Colon (tissue), 2 donors: Measurements from ENCODE around the gene GPR157.

ENCODE experiments used
- FAIRE-seq: peaks from 2 replicates; lab custom pipeline; 2012; peaks lifted over from hg19 to GRCh38; lab: Jason Lieb, UNC
- donor health status: control.
- donor health status: control.

GPR157 gene

DNA sequence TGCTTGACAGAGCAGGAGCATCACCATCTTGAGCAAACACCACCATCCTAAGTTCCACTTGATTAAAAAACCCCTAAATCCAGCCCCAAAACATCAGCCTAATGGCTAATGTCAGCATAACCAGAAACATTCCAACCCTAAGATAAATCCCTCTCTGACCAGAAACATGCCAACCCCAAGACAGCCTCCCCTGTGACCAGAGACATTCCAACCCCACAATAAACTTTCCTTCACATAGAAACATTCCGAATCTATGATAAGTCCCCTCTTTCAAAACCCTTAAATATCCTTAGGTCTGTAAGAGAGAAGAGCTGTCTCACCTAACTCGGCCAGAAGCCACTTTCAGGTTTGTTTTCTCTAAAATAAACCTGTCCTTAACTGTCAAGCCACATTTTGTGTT, 42.1 kb downstream of the GPR157 start:
- no peak for FAIRE-seq

GRCh38 chr1:9086045-9086444, 42.9 kb downstream of the GPR157 start:
- no peak for FAIRE-seq

DNA sequence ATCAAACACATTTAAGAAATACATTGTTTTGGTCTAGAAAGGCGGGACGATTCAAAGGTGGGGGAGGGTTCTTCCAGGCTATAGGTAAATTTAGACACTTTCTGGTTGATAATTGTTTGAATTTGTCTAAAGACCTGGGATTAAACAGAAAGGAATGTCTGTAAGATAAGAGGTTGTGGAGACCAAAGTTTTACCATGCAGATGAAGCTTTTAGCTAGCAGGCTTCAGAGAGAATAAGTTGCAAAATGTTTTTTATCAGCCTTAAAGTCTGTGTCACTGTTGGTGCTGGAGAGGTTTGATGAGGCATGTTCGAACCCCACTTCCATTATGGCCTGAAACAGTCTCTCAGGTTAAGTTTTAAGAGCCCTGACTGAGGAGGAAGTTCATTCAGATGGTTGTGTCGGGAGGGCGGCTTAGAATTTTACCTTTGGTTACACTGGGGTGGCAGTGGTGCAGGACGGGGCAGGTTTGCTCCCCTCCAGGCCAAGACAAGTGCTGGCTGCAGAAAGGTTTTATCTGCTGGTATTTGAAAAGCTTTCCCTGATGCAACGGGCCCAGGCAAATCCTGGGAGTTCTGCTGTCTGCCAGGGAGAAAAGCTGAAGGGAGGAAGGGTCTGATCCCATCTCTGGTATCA, 43.5 kb downstream of the GPR157 start:
- FAIRE-seq: no peak

DNA sequence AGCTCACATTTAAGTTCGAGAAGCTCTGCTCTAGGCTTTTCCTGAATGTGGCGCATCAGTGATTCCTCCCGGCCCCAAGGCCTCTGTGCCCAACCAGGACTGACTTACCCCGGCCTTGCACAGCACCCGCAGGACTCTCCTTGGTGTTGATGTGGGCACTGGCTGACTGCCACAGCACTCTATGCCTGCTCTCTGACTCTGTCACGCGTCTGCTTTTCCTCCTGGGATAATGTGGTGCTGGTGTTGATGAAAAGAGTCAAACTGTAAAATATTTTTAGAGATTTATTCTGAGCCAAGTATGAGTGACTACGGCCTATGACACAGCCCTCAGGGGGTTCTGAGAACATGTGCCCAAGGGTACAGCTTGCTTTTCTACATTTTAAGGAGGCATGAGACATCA, 44.0 kb downstream of the GPR157 start:
- no peak for FAIRE-seq

DNA sequence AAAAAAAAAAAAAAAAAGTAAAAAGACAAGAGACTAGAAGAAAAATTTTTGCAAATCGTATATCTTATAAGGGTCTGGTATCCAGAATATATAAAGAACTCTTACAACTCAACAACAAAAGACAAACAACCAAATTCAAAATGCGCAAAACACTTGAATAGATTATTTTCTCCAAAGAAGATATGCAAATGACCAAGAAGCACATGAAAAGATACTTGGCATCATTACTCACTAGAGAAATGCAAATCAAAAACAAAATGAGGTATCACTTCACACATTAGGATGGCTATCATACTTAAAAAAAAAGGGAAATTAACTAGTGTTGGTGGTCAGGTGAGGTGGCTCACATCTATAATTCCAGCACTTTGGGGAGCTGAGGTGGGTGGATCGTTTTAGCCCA, 47.4 kb downstream of the GPR157 start:
- no peak for FAIRE-seq

DNA sequence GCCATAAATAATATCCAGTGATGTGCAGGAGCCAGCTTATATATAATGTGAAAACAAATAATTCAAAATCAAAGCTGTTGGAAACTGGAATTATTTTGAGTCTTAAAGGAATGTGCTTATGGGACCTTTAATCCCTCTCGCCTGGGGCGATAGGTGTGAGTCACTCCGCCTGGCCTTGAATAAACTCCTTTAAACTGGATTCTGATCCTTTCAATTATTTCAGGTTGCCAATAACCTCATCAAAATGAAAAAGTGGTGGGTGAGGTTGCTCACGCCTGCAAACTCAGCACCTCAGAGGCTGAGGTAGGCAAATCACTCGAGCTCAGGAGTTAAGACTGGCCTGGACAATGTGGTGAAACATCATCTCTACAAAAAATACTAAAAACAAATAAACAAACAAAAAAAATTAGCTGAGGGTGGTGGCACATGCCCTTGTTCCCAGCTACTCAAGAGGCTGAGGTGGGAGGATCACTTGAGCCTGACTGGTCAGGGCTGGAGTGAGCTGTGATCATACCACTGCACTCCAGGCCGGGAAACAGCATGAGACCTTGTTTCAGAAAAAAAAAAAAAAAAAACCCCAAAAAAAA, 48.1 kb downstream of the GPR157 start:
- no peak for FAIRE-seq

DNA sequence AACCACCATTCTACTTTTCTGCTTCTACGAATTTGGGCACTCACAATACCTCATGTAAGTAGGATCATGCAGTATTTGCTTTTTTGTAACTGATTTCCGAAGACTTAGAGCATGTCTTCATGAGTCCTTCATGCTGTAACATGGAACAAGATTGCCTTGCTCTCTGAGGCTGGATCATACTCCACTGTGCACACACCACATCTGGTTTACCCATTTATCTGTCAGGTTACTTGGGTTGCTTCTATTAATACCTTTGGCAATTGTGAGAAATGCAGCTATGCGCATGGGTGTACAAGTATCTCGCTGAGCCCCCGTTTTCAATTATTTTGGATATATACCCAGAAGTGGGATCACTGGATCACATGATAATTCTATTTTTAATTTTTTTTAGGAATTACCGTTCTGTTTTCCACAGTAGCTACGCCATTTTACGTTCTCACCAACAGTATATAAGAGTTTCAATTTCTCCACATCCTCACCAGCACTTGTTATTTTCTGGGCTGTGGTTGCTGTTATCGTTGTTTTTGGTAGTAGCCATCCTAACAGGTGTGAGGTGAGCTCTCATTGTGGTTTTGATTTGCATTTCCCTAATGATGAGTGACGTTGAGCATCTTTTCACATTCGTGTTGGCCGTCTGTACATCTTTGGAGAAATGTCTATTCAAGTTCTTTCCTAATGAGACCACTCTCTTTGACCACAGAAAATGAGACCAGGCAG, 48.8 kb downstream of the GPR157 start:
- FAIRE-seq: no peak

DNA sequence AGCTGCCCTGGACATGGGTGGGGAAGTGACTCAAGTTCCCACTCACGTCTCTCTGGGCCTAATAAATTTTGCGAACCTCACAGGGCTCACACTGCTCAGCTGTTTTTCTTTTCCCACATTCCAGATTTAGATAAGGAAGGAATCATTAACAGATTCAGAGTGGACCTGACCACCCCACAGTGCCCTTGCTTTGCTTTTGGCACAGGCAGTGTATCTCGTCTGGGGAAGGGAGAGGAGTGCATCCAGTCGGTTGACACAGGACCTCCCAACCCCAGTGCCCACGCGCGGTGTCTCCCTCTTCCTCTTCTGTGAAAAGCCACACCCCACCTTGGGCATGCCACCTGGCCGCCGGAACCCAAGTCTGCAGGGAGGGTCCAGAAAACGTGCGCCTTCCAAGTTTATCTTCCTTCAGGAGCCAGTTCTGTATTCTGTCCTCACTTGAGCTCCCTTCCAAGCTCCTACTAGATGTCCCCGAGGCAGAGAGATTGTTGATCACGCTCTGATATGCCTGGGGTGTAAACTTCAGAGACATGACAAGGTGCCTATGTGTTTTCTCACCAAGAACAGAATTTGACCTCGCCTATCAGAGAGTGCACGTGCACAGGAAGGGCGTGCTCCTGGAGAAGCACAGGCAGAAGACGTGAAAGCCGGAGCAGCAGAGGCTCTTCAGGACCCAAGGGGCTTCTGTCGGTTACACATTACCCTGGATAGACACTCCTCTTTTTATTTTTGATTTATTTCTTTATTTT, 50.0 kb downstream of the GPR157 start:
- FAIRE-seq: no peak

- no peak for FAIRE-seq
Observed at GRCh38 chr1:9078015-9078751, 50.7 kb downstream of the GPR157 start.

DNA sequence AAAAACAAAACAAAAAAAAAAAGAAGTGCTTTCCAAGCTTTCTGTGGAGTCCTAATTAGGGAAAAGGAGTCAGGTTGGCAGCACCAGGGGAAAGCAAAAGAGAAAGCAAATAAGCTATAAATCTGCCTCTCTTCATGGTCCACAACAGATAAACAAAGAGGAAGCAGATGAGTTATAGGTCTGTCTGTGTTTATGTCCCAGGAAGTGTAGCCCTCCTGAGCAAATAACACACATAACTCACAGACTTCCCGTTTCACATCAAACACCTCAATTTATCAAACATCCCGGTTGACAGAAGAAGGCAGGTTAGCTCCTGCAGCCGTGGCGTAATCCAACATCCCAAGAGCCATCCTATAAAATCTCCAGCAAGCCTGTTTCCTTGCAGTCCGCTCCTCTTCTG, 53.9 kb downstream of the GPR157 start:
- no peak for FAIRE-seq

DNA sequence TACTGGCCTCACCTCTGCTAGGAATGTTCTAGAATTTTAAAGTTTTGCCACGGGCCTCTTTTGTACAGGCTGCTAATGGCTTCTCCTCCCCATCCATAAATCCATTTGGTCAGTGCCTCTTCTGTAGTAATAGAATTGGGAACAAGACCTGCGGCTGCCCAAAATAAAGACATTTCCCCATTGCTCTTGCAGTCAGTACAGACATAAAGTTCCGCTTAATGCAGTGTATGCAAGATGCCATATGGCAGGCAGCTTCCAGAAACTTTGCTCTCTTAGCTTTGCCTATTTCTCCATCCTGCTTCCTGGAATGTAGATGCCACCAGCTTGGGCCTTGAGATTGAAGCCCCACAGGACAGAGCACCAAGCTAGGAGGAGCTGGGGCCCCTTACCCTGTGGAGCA, 55.8 kb downstream of the GPR157 start:
- no peak for FAIRE-seq

DNA sequence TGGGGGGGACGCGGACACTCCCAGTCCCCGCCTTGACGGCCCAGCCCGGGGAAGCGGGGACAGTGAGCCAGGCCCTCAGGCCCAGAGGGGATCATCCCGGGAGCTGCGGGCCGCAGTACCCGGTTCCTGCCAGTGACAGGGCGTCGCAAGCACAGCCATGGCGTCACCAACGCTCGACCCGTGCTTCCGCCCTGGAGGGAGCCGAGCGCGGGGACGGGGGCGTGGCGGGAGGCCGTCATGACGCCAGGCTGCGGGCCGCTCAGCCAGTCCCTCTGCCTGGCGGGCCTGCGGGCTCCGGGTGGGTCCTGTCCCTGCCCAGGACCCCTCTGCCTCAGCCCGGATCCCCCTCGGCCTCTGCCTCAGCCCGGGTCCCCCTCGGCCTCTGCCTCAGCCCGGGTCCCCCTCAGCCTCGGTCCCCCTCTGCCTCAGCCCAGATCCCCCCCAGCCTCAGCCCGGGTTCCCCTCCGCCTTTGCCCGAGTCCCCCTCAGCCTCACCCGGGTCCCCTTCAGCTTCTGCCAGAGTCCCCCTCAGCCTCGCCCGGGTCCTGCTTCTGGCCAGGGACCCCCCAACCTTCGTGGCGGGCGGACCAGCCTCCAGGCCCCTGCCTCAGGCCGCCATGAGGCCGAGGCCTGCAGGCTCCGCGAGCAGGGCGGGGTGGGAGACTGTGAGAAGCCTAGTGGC, 57.2 kb downstream of the GPR157 start:
- no peak for FAIRE-seq

DNA sequence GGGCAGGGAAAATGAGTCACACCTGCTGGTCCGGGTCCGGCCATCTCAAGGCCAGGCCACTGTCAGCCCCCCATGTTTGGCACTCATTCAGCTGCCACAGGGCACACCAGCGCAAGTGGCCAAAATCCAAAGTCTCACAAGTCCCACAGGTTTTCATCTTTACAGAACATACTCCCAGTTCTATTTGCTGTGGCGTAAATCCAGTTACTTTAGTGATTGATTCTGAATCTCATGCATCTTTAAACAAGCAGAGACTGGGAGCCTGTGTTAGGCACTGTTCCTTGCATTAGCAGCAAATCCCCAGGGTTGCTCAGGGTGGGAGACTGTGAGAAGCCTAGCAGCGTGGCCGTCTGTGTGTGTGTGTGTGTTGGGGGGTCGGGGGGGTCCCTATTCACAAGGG, 58.4 kb downstream of the GPR157 start:
- FAIRE-seq: no peak

DNA sequence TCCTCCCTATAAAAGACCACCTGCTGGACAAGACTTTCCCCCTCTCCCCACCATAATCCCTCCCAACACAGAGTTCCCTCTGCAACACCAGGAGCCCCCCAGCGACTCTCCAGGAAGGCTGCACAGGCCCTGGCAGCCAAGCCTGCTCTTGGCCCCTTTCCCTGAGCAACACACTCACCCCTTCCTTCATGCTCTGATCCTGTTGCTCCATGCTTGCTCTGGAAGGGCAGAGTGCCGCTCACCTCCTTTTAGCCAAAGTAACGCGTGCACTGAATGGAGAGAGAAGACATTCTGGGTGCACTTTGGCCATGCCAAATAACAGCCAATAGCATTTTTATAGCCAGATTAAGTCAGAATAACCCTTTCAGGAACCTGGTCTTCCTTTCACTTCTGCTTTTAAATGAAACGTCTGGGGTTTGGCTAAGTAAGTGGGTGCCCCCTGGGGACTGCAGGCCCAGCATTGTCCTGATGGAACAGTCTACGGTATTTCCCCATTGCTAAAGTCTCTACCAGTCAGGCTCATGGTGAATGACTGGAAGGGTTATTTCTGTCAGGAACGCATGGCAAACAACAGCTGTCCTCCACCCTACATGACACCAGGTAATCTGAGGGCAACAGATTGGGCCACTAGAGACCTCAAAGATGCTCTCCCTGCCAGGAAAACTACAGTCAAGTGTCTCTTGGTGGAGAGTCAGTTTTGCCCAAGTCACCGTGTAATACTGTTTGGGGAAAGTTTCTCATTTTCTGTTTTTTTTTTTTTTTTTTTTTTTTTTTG, 59.4 kb downstream of the GPR157 start, which contains the start of gene SLC2A5:
SLC2A5 (minus strand) TSS at position 310 of the 775 bp plus-strand sequence; CDS start at position 211, 99 bp downstream.
- no peak for FAIRE-seq

DNA sequence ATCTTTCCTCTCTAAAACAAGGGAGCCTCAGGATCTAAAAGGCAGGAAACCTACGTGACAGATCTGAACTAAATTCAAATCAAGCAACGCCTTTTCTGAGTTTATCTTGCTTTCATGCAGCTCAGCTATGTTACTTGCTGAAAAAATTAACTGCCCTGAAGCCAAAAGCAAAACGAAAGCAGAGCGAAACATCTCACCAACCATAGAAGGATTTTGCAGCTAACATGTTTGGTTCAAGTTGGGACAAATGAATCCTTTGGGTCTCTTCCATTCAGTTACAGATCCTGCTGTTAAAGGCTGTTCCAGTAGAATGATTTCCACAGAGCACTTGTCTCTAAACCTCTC, 59.9 kb downstream of the GPR157 start:
- FAIRE-seq: no peak

GRCh38 chr1:9066945-9067807, 61.7 kb downstream of the GPR157 start:
- no peak for FAIRE-seq

DNA sequence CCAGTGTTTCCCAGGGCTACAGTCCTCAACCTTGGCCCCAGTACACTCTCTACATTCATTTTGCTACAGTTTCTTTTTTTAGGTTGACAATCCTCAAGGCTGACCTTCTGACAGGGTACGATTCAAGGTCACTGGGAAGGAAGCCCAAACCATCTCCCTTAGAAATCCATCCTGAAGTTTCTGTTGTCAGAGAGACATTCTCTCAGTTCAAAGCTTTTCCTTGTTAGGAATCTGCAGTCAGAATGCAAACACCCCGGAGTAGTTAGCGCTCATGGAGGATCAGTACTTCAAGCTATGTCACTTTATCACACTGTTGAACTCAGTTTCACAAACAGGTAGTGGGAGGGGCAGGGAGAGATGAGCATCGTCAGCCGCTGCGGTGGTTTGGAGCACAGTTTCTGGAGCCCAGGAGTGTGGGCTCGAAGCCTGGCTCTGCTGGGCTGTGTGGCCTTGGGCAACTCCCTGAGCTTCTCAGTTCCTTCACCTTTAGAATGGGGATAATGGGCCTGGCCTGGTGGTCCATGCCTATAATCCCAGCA, 63.6 kb downstream of the GPR157 start:
- no peak for FAIRE-seq

- FAIRE-seq: no peak
Observed at GRCh38 chr1:9062846-9063245, 66.1 kb downstream of the GPR157 start.

DNA sequence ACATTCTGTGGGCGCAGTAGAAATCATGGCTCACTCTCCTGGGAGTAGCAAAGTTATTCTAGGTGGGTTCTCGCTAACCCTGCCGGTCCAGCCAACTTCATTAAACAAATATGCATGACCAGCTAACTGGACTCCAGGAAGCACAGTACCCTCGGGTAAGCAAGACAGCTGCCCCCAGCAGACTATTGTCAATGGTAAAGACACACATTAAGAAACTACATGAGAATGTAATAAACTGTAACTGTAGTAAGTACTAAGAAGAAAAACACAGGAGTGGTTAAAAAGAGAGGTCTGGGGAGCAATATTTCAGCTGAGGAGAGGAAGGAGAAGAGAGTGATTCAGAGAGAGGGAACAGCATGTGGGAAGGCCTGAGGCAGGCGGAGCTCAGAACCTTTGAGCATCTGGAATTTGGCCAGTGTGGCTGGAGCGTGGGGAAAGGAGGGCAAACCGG, 66.9 kb downstream of the GPR157 start:
- no peak for FAIRE-seq
